ENCODE measurements around the gene CDC5L.
"Not testable (repeated sequence)": the region's sequence is repeated elsewhere in the genome, so short reads cannot be mapped to it uniquely, and the experiment has no call there.

Gene CDC5L

DNA sequence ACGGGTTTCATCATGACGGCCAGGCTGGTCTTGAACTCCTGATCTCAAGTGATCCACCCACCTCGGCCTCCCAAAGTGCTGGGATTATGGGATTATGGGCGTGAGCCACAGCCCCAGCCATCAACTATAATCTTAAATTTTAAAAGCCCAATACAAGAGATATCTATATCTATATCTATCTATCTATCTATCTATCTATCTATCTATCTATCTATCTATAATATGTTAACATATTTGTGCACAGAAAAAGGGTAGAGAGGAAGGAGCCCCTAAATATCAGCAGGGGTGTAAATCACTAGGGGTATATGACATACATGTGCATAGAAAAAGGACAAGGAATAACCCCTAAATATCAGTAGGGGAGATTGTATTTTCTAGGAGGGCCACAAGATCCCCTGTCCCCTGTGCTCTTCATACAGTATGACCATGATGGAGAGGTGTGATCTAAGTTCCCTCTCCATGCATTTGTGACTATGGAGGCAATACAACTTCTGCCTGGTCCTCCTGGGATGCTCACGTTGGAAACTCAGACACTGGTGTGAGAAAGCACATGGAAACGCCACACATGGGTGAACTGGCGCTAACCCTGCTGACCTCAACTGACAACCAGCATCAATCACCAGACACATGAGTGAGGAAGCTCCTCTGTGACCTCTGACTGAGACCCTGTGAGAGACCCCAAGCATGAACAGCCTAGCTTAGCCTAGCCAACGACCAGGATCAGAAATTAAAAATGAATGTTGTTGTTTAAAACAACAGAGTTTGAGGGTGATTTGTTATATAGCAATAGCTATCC lies 46.2 kb upstream of the CDC5L start:
- no peak for TF ChIP-seq POLR2A (IDR thresholded peaks at IDR 0.05; ENCODE audit: extremely low read depth, insufficient read length)
- TF ChIP-seq MYC (IDR thresholded peaks at IDR 0.05; ENCODE audit: low read depth, low read length): no peak
- no peak for TF ChIP-seq CTCF (IDR thresholded peaks at IDR 0.05; ENCODE audit: low read depth, low read length)
- TF ChIP-seq, protein P1, sequence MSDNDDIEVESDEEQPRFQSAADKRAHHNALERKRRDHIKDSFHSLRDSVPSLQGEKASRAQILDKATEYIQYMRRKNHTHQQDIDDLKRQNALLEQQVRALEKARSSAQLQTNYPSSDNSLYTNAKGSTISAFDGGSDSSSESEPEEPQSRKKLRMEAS (IDR thresholded peaks at IDR 0.05; ENCODE audit: low read depth, low read length): no peak
- DNase-seq (ENCODE audit: low read depth): no peak
- H3K4me3 ChIP-seq (ENCODE audit: low read depth, low read length): no peak overlapping the region

DNA sequence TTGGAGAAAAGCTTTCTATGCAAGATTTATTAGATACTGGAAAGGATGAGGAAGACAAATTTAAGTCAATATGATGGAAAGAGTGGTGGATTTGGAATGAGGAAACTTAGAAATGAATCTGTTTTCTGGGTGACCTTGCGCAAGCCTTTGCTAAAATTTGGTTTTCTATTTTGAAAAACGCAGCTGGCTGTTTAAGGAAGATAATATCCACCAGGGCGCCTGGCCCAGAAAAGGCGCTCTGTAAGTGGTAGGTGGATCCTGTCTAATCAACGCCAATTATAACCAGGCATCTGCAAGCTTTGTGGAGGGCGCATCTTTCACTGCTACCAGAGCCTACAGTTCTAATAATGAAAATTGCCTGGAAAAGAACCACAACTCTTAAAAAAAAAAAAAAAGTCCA lies 45.5 kb upstream of the CDC5L start:
- no peak overlapping the region for H3K4me3 ChIP-seq (ENCODE audit: low read depth, low read length)
- TF ChIP-seq POLR2A (IDR thresholded peaks at IDR 0.05; ENCODE audit: extremely low read depth, insufficient read length): no peak
- TF ChIP-seq MYC (IDR thresholded peaks at IDR 0.05; ENCODE audit: low read depth, low read length): no peak
- no peak for TF ChIP-seq CTCF (IDR thresholded peaks at IDR 0.05; ENCODE audit: low read depth, low read length)
- TF ChIP-seq, protein P1 (IDR thresholded peaks at IDR 0.05; ENCODE audit: low read depth, low read length): no peak

DNA sequence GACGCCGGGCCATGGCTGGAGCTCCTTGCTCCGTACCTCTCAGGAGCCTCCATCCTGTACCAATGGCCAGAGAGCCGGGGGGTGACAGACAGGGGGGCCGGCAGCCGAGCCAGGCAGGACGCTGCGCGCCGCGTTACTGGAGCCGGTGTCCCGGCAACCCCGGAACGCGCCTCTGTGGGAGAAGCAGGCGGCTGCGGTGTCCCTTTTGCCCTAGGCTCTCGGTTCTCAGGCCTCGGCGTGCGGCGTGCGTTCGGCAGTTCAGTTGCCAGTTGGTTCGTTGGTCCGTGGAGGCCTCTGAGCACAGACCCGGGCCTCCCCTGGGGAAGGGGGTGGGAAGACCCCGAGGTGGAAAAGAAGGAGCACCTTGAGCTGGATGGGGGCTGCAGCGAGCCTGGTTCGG lies 45.0 kb upstream of the CDC5L start, which contains the start of gene SPATS1:
SPATS1 (plus strand) TSS at position 162 of the 400 bp plus-strand sequence. CDS start 446 bp downstream, outside the sequence.
- no peak for TF ChIP-seq CTCF (IDR thresholded peaks at IDR 0.05; ENCODE audit: low read depth, low read length)
- TF ChIP-seq, protein P1 (IDR thresholded peaks at IDR 0.05; ENCODE audit: low read depth, low read length): no peak
- no peak for TF ChIP-seq MYC (IDR thresholded peaks at IDR 0.05; ENCODE audit: low read depth, low read length)
- TF ChIP-seq POLR2A (IDR thresholded peaks at IDR 0.05; ENCODE audit: extremely low read depth, insufficient read length): no peak
- DNase-seq (ENCODE audit: low read depth): peak; percentile 33
- H3K4me3 ChIP-seq (ENCODE audit: low read depth, low read length): no peak within 1 kb of the TSS

More for the DNA sequence above, 45.5 kb upstream of the CDC5L start:
- peak; percentile 52 for DNase-seq (ENCODE audit: low read depth)

GRCh38 chr6:44346818-44347217 lies 40.7 kb upstream of the CDC5L start:
- not testable (repeated sequence) for DNase-seq (ENCODE audit: low read depth); H3K4me3 ChIP-seq (ENCODE audit: low read depth, low read length)

DNA sequence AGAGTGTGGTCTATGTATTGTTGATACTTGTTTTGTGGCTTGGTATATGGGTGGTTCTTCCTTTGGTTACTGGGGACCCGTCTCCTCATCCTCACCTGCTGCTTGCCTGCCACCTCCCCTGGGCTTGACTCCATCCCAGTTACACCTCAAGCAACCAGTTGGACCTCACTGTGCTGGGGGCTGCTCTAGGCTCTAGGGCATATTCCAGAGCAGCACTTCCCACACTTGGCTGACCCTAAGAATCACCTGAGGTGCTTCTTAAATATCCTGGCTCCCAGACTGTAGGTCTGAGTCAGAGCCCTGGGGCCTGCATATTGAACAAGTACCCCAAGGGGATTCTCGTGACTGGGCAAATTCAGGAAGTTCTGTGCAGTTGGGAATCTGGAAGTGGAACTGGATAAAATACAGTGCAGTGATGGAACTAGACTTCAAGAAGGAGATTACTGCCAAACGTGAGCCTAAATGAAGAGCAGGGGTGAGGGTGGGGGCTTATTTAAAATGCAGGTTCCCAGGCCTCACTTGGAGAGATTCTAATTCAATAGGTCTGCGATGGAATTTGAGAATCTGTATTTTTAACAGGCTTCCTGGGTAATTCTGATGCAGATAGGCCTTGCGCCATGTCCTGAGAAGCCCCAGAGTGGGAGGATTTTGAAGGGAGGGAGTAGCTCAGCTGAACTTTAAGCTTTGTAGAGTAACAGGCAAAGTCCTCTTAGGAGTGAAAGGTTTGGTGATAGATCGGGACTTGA lies 37.4 kb upstream of the CDC5L start:
- DNase-seq (ENCODE audit: low read depth): no peak
- no peak for TF ChIP-seq MYC (IDR thresholded peaks at IDR 0.05; ENCODE audit: low read depth, low read length)
- TF ChIP-seq CTCF (IDR thresholded peaks at IDR 0.05; ENCODE audit: low read depth, low read length): no peak
- TF ChIP-seq, protein P1 (IDR thresholded peaks at IDR 0.05; ENCODE audit: low read depth, low read length): no peak
- no peak for TF ChIP-seq POLR2A (IDR thresholded peaks at IDR 0.05; ENCODE audit: extremely low read depth, insufficient read length)
- H3K4me3 ChIP-seq (ENCODE audit: low read depth, low read length): no peak overlapping the region

DNA sequence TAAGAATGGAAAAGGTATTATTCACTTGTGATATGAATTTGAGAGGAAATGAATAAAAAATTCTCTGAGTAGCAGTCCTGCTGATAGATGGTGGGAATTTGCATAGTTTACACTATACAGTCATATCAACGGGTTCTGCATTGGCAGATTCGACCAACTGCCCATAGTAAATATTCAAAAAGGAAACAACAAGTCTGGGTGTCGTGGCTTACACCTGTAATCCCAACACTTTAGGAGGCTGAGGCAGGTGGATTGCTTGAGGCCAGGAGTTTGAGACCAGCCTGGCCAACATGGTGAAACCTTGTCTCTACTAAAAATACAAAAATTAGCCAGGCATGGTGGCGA lies 36.9 kb upstream of the CDC5L start:
- H3K4me3 ChIP-seq (ENCODE audit: low read depth, low read length); DNase-seq (ENCODE audit: low read depth): not testable (repeated sequence)
